GM19467 (cell line): Measurements from ENCODE around the gene ACTG1.

ENCODE experiments used
- ATAC-seq: cut with Tn5 transposase; IDR thresholded peaks from one replicate; pipeline ENCODE4 v1.9.1; 2021; ENCODE audit warnings: mild to moderate bottlenecking, moderate library complexity; ENCODE audit not compliant: unreplicated experiment

The ACTG1 gene

DNA sequence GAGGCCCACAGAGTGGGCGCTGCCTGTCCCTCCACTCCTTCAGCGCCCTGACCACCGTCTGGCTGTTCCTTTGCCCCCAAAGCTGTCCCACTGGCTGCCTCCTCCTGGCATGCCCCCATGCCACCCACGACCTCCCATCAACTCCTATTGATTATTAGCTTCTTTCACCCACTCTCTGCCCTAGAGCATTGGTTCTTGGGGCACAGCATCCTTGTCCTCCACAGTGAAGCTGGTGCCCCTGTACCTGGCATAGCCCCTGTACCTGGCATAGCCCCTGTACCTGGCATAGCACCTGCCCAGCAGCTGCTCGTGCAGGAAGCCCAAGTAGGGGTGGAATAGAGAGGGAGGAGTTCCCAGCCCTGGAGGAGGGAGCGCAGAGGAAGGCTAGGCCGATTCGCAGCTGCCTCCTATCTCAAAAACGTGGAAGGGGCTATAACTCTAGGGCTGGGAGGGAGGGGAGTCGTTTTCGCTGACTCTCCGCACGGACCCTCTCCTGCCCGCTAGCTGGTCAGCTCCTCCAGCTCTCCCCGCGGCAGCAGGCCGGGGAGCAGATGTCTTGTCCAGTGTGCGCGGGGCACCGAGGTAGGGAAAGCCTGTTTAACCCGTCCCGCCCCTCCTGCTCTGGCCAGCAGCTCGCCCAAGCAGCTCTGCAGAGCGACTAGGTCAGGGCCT is 5.7 kb upstream of the ACTG1 start:
- no peak for ATAC-seq

DNA sequence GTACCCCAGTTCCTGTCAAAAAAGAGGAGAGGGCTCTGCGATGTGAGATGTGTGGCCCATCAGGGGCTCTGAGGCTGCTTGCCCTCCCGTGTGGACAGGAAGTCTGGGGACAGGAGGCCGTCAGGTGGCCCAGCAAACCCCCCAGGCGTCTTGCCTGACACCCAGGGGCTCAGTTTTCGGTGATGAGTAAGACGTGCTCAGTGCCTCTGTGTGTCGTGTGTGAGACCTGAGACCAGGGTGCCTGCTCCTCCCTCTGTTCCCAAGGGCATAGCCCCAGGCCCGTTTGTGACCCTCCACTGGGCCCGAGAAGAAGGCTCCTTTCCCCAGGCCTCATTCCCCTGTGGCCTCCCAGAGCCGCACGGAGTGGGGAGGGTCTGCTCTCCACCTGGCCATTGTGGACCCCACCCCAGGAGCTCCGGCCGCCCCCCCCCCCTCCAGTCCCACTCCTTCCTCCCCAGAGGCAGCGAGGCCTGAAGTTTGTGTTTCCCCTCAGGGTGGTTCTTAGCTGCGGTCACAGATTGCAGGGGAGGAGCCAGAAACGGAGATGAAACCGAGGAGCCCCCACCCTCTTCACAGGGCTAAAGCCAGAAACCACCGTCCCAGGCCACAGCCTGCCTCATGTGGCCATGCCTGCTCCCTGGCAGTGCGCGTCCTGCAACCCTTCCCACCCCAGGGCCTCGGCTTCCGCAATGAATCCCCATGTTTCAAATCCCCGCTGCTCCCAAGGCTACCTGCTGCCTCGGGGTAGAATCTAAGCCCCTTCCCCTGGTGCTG is 4.9 kb upstream of the ACTG1 start:
- peak; percentile 22 for ATAC-seq

DNA sequence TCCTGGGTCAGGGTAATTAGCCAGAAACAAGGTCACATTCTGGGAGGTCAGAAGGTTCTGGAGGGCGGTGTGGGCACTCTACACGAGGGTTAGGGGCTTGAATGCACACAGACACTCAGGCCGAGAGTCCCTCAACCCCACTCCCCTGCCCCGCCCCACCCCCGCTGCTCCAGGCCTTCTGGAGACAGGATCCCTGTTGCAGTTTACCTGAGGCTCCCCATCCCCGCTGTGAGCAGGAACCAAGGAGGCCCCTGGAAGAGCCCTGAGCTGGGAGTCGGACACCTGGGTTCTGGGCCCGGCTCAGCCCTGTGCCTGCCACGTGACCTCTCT is 4.4 kb upstream of the ACTG1 start:
- ATAC-seq: no peak

DNA sequence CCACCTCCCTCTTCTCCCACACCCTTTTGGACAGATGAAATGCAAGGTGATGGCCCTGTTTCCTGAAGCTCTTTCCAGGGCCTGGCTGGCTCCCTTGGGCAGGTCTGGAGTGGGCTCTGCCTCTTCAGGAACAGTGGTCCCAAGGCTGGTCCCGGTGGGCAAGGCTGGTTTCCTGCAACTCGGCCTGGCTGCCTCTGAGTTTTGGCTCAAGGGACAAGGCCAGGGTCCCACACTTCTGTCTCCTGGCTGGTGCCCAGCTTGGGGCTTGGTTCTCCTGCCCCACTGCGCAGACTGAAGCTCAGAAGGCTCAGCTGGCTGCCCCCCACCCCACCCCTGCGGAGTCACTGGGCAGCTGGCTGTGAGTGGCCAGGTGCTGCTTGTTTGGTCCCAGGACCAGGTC is 3.8 kb upstream of the ACTG1 start:
- ATAC-seq: no peak

DNA sequence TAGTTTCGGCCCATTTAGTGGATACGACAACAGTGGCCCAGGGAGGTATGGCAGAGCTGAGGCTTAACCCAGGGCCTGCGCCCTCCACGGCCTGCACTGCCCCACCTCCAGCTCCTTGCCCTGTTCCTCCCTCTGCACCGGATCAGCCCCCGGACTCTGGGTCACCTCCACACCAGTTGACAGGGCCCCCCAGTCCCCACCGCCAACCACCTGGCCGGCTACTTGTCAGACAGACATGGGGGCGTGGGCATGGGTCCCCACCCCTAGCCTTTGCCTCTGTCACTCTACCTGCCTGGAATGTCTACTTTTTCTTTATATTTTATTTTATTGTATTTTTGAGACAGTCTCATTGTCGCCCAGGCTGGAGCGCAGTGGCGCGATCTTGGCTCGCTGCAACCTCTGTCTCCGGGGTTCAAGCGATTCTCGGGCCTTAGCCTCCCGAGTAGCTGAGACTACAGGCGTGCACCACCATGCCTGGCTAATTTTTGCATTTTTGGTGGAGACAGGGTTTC is 3.0 kb upstream of the ACTG1 start:
- no peak for ATAC-seq

DNA sequence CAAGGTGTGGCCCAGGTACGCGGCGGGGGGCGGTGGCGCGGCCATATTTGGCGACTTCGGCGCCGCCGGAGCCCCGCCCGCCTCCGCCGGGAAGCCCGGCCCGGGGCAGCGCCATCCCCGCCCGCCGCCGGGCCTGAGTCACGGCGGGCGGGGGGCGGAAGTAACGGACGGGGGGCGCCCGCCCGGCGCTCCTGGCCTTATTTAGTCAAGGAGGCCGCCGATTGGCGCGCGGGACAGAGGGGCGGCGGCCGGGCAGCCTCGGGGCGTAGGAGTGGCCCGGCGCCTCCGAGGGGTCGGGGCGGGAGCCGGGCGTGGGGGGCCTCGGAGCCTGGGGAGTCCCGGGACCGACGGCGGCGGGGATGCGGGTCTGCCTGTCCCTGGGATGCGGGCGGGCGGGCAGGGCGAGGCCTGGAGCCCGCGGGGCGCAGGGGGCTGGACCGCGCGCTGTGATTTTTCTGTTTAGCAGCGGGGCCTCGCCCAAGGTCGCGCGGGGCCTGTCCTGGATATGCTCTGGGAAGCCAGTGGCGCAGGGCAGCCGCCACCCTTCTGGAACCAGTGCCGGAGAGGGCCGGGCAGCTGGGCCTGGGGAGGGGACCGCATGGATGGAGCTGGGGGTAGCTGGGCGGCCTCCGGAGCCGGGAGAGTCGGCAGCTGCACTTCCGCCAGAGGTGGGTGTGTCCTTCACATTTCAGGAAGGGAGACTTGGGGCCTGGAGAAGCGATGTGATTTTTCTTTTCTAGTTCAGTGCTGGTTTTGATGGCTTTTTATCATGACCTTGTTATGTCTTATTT is 2.3 kb upstream of the ACTG1 start:
- ATAC-seq: no peak

DNA sequence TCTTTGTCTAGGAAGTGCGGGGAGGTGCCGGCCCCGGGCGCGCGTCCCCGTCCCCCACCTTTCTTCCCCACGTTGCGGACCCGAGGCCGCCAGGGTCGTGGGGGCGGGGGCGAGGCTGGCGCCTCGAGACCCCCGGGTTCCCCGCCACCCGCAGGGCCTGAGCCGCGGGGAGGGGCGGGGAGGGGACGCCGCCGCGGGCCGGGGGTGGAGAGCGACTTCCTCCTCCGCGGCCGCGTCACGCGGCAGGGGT is 1.8 kb upstream of the ACTG1 start:
- ATAC-seq: no peak

DNA sequence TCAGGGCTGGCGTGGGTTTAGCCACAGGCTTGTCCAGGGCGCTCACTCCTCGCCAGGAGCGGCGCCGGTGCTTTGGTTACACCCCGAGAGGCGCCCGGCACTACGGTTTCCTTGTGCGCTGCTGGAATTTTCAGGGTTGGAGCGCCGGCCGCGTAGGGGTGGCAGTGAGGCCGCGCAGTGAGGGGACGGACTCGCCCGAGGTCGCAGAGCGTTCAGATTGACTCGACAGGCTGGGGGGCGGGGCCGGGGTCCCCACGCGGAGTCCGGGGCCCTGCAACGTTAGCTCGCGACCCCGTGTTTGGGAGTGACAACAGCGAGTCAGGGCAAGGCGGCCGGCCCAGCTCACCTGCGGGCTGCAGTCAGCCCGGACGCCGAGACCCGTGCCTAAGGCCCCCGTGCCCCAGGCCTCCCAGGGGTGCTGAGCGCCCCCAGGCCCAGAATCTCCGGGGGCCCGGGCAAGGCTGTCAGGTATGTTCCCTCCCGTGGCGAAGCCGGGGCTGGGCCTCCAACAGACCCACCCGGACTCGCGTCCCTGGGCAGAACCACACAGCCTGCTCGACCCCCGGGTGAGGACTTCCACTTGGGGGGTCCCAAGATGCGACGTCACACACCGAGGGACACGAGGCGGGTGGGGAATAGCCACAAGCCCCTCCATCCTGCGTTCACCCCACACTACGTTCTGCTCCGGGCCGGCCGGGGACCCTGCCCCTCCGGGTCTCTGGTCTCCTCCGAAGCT is 1.3 kb upstream of the ACTG1 start:
- ATAC-seq: no peak

DNA sequence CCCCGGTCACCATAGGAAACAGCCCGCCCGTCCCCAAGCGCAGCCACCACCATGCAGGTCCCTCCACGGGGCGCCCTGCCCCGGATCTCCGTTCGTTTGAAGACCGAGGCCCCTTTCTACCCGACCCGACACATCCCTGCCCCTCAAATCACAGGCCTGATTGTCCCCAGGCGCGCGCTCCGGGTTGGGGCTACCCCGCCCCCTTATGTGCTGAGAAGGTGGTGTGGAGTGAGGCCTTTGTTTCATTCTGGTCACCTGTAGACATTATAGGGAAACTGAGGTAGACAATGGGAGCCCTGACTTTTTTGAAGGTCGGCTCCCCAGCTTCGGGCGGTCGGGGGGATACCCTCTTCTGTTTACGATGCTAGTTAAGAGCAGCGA is 763 bp upstream of the ACTG1 start:
- no peak for ATAC-seq

DNA sequence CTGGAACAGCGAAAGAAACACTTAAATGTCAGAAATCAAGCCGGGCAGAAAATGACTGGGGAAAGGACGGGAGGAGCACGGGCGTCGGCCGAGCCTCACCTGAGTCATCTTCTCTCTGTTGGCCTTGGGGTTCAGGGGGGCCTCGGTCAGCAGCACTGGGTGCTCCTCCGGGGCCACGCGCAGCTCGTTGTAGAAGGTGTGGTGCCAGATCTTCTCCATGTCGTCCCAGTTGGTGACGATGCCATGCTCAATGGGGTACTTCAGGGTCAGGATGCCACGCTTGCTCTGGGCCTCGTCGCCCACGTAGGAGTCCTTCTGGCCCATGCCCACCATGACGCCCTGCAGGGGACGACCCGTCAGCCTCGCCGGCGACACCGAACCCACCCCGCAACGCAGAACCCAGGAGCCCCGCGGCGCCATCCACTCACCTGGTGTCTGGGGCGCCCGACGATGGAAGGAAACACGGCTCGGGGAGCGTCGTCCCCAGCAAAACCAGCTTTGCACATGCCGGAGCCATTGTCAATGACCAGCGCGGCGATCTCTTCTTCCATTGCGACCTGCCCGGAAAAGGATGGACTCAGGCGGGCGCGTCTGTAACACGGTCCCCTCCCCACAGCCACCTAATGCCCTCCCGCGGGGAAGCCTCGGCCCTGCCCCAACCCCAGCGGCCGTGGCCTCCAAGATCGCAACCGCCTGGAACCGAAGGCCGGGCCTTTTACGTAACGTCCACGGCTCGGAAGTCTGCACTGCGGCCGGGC is 616 bp downstream of the ACTG1 start:
- no peak for ATAC-seq

DNA sequence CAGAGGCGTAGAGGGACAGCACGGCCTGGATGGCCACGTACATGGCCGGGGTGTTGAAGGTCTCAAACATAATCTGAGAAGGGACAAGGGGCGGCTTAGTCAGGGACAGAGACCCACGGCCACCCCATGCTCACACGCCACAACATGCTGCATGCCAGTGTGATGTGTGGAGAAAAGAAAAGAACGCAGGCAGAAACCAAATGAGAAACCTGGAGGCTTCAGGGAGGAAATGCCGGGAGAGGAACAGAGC is 1.1 kb downstream of the ACTG1 start:
- ATAC-seq: no peak

DNA sequence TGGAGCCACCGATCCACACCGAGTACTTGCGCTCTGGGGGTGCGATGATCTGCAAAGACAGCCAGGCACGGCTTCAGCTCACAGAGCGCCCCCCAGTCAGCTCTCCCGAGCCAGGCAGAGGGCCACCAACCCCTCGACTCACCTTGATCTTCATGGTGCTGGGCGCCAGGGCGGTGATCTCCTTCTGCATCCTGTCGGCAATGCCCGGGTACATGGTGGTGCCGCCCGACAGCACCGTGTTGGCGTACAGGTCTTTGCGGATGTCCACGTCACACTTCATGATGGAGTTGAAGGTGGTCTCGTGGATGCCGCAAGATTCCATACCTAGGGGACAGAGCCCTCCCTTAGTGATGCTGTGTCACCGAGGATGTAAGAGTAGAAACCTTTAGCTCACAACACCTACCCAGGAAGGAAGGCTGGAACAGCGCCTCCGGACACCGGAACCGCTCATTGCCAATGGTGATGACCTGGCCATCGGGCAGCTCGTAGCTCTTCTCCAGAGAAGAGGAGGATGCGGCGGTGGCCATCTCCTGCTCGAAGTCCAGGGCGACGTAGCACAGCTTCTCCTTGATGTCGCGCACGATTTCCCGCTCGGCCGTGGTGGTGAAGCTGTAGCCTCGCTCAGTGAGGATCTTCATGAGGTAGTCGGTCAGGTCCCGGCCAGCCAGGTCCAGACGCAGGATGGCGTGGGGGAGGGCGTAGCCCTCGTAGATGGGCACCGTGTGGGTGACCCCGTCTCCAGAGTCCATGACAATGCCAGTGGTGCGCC is 1.6 kb downstream of the ACTG1 start:
- ATAC-seq: no peak

DNA sequence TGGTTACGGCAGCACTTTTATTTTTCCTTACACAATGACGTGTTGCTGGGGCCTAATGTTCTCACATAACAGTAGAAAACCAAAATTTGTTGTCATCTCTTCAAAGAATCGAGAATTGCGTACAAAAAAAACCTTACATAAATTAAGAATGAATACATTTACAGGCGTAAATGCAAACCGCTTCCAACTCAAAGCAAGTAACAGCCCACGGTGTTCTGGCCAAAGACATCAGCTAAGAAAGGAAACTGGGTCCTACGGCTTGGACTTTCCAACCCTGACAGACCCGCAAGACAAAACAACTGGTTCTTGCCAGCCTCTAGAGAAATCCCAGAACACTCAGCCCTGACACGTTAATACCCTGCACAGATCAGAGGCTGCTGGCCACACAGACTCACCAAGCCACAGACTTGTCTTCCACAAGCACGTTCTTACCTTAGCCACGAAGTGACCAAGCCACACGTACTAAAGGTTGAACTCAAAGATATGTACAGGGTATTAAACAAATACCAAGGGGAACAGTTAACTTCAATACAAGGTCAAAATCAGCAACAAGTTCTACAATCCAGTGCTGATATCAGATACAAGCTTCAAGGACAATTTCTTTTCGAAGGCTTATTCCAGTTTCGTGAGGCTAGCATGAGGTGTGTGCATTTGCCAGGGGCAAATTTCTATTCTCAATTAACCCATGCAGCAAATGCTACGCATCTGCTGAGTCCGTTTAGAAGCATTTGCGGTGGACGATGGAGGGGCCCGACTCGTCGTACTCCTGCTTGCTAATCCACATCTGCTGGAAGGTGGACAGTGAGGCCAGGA is 2.4 kb downstream of the ACTG1 start:
- no peak for ATAC-seq

DNA sequence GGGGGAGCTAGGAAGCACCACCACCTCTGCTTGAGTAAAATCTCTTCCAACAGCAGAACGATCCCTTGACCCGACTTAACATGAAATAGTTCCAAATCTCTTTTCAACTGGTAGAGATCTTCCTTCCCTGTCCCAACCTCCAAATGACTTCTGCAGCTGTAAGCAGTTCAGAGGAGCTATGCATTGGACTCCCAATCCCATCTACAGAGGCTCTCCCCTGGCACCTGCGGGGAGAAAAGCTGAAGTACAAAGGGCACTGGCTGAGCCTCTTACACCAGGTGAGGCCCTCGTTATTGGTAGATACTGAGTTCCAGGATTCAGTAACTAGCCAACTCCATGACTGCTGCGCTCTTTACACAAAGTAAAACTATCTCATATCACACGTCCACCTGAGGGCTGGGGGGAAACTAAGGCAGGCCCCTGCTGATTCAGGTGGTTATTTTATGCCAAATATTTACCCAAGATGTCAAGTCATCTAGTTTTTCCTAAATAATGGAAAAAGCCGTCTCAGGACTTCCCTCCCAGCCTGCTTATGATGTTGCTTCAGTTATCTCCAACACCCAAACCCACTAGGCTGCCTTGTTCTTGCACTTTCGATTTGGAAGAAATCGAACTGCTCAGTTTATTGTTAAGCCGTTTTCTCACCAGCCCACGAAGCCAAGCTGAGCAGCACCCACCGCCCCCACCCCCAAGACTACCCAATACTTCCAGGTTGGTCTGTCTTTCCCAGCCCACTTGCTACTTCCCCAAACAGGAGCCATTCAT is 3.2 kb downstream of the ACTG1 start:
- ATAC-seq: no peak

DNA sequence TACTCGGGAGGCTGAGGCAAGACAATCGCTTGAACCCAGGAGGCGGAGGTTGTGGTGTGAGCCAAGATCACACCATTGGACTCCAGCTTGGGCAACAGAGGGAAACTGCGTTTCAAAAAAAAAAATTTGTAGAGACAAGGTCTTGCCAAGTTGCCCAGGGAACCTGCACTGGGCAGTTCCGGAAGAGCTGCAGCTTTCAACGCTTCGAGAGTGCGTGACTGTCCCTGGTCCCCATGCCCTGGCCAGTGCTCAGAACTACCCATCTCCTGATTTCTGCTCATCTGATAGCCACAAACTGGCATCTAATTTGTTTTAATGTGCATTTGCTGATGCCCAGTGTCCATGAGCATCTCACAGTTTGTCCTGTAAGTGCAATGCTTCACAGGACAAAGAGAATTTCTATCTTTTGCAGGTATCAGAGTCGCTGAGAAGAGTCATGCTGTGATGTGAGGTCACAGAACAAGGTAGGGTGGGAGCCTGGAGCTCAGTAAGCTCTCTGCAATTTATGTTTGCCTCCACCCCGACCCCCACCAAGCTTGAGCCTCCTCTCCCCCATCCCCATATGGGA is 3.9 kb downstream of the ACTG1 start:
- ATAC-seq: no peak

DNA sequence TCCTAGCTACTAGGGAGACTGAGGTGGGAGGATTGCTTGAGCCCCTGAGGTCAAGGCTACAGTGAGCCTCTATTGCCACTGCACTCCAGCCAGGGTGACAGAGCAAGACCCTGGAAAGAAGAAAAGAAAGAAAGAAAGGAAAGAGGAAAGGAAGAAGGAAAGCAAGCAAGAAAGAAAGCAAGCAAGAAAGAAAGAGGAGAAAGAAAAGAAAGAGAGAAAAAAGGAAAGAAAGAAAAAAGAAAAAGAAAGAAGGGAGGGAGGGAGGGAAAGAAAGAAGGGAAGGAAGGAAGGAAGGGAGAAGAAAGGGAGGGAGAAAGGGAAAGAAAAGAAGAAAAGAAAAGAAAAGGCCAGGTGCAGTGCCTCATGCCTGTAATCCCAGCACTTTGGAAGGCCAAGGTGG is 9.0 kb downstream of the ACTG1 start:
- ATAC-seq: no peak

DNA sequence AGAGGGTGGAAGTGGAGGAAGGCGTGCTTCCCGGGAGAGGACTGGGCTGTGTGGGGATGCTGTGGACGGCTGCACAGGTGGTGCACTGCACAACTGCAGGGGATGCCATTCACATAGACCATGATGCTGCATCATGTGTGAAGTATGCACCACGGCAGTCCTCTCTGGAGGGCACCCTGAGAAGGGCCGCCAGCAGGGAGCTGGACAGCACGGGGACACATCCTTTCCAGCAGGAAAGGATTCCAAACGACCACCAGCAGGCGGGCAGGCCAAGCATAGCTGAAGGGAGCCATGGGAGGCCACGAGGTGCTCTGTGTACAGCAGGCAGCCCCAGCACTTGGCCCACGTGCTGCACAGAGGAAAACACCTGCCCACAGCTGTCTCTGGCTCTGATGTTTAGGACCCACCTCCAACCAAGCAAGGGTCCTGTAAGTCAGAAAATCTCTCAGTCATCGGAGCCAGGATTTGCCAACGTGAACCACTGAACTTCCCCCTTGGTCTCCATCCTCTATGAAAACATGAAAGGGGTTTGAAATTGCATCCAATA is 10.1 kb downstream of the ACTG1 start:
- no peak for ATAC-seq

DNA sequence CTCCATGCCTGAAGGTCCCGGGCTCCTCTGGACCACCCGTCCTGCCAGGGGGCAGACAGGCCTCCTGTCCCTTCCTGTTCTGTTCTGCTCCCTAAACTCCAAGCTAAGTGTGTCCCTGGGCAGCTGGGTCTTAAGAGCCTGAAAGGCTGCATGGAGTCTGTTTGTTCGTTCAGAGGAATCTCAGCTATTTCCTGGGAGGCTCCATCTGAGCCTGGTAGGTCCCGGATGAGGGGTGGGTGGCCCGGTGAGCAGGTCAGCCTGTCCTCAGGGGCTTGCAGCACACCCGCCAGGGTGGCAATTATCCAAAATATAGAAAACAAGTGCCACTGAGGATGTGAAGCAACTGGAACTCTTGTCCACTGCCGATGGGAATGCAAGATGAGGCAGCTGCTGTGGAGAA is 12.6 kb downstream of the ACTG1 start:
- no peak for ATAC-seq
